Measurements from ENCODE around the gene RNF213.

The RNF213 gene

DNA sequence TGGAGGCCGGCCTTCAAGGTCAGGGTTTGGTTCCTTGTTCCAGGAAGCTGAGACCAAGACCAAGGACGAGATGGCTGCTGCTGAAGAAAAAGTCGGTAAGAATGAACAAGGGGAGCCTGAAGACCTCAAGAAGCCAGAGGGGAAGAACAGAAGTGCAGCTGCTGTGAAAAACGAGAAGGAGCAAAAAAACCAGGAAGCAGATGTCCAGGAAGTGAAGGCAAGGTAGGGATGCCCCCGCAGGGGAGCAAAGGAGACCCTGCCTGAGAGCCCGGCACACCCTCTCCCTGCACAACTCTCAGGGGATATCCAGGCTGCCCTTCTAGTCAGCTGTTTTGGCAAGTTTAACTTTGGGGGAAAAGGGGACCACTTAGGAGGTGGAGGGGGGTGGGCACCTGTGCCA is 29.0 kb downstream of the RNF213 start:
- no peak overlapping the region for H3K27ac ChIP-seq (ENCODE audit: extremely low read depth, low read depth, low read length)
- ChIA-PET POLR2A (no interaction called here), CTCF (interaction anchor here (0.7 kb wide), 1 partner anchor 12 kb away, joined by 4 read pairs; no protein-coding TSS in a partner anchor)
- H3K9me3 ChIP-seq (ENCODE audit: control insufficient read depth, insufficient read depth, low read depth, low read length) = no peaks in the 10 kb centered on the region
- no peaks in the 10 kb centered on the region for H3K4me1 ChIP-seq (ENCODE audit: control insufficient read depth, insufficient read depth, low read length)
- H3K4me3 ChIP-seq (ENCODE audit: low read depth, low read length) = no peak overlapping the region
- H3K36me3 ChIP-seq (ENCODE audit: control insufficient read depth in 2 of 2, insufficient read depth in 1 of 2, low read length in 2 of 2) = peaks cover 19 to 69% of the 10 kb centered on the region in 2 experiments; a peak in 2 of 3 replicates
- TF ChIP-seq, protein P1, sequence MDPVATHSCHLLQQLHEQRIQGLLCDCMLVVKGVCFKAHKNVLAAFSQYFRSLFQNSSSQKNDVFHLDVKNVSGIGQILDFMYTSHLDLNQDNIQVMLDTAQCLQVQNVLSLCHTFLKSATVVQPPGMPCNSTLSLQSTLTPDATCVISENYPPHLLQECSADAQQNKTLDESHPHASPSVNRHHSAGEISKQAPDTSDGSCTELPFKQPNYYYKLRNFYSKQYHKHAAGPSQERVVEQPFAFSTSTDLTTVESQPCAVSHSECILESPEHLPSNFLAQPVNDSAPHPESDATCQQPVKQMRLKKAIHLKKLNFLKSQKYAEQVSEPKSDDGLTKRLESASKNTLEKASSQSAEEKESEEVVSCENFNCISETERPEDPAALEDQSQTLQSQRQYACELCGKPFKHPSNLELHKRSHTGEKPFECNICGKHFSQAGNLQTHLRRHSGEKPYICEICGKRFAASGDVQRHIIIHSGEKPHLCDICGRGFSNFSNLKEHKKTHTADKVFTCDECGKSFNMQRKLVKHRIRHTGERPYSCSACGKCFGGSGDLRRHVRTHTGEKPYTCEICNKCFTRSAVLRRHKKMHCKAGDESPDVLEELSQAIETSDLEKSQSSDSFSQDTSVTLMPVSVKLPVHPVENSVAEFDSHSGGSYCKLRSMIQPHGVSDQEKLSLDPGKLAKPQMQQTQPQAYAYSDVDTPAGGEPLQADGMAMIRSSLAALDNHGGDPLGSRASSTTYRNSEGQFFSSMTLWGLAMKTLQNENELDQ (tag by site-specific recombination; IDR thresholded peaks at IDR 0.05; ENCODE audit: low read depth) = no peak
- TF ChIP-seq ZNF112 (tag by site-specific recombination; IDR thresholded peaks at IDR 0.05) (no peak), HOXC10 (CRISPR knock-in tag; IDR thresholded peaks at IDR 0.05) (no peak), KLF10 (tag by site-specific recombination; IDR thresholded peaks at IDR 0.05) (no peak), ZSCAN23 (tag by site-specific recombination; IDR thresholded peaks at IDR 0.05) (no peak), SP3 (tag by site-specific recombination; IDR thresholded peaks at IDR 0.05) (no peak), HOXD13 (CRISPR knock-in tag; IDR thresholded peaks at IDR 0.05; ENCODE audit: borderline replicate concordance) (no peak), ZNF792 (tag by site-specific recombination; IDR thresholded peaks at IDR 0.05) (no peak), ZNF354C (tag by site-specific recombination; IDR thresholded peaks at IDR 0.05; ENCODE audit: borderline replicate concordance, low read depth) (no peak), ZNF596 (tag by site-specific recombination; IDR thresholded peaks at IDR 0.05) (no peak), ZNF510 (tag by site-specific recombination; IDR thresholded peaks at IDR 0.05; ENCODE audit: insufficient replicate concordance) (no peak), ZNF629 (tag by site-specific recombination; IDR thresholded peaks at IDR 0.05) (no peak), ZNF404 (tag by site-specific recombination; IDR thresholded peaks at IDR 0.05) (no peak), ZFHX2 (tag by site-specific recombination; conservative IDR thresholded peaks at IDR 0.05) (no peak), ZNF155 (tag by site-specific recombination; IDR thresholded peaks at IDR 0.05) (no peak)
- TF ChIP-seq, protein P2, sequence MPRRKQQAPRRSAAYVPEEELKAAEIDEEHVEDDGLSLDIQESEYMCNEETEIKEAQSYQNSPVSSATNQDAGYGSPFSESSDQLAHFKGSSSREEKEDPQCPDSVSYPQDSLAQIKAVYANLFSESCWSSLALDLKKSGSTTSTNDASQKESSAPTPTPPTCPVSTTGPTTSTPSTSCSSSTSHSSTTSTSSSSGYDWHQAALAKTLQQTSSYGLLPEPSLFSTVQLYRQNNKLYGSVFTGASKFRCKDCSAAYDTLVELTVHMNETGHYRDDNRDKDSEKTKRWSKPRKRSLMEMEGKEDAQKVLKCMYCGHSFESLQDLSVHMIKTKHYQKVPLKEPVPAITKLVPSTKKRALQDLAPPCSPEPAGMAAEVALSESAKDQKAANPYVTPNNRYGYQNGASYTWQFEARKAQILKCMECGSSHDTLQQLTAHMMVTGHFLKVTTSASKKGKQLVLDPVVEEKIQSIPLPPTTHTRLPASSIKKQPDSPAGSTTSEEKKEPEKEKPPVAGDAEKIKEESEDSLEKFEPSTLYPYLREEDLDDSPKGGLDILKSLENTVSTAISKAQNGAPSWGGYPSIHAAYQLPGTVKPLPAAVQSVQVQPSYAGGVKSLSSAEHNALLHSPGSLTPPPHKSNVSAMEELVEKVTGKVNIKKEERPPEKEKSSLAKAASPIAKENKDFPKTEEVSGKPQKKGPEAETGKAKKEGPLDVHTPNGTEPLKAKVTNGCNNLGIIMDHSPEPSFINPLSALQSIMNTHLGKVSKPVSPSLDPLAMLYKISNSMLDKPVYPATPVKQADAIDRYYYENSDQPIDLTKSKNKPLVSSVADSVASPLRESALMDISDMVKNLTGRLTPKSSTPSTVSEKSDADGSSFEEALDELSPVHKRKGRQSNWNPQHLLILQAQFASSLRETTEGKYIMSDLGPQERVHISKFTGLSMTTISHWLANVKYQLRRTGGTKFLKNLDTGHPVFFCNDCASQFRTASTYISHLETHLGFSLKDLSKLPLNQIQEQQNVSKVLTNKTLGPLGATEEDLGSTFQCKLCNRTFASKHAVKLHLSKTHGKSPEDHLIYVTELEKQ (tag by site-specific recombination; IDR thresholded peaks at IDR 0.05; ENCODE audit: borderline replicate concordance) = no peak
- TF ChIP-seq, protein P3, sequence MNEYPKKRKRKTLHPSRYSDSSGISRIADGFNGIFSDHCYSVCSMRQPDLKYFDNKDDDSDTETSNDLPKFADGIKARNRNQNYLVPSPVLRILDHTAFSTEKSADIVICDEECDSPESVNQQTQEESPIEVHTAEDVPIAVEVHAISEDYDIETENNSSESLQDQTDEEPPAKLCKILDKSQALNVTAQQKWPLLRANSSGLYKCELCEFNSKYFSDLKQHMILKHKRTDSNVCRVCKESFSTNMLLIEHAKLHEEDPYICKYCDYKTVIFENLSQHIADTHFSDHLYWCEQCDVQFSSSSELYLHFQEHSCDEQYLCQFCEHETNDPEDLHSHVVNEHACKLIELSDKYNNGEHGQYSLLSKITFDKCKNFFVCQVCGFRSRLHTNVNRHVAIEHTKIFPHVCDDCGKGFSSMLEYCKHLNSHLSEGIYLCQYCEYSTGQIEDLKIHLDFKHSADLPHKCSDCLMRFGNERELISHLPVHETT (tag by site-specific recombination; IDR thresholded peaks at IDR 0.05) = no peak
- TF ChIP-seq, protein P4, sequence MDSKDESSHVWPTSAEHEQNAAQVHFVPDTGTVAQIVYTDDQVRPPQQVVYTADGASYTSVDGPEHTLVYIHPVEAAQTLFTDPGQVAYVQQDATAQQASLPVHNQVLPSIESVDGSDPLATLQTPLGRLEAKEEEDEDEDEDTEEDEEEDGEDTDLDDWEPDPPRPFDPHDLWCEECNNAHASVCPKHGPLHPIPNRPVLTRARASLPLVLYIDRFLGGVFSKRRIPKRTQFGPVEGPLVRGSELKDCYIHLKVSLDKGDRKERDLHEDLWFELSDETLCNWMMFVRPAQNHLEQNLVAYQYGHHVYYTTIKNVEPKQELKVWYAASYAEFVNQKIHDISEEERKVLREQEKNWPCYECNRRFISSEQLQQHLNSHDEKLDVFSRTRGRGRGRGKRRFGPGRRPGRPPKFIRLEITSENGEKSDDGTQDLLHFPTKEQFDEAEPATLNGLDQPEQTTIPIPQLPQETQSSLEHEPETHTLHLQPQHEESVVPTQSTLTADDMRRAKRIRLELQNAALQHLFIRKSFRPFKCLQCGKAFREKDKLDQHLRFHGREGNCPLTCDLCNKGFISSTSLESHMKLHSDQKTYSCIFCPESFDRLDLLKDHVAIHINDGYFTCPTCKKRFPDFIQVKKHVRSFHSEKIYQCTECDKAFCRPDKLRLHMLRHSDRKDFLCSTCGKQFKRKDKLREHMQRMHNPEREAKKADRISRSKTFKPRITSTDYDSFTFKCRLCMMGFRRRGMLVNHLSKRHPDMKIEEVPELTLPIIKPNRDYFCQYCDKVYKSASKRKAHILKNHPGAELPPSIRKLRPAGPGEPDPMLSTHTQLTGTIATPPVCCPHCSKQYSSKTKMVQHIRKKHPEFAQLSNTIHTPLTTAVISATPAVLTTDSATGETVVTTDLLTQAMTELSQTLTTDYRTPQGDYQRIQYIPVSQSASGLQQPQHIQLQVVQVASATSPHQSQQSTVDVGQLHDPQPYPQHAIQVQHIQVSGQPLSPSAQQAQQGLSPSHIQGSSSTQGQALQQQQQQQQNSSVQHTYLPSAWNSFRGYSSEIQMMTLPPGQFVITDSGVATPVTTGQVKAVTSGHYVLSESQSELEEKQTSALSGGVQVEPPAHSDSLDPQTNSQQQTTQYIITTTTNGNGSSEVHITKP (tag by site-specific recombination; IDR thresholded peaks at IDR 0.05) = no peak

Data from HEK293 (cell line).